CD4-positive, CD25-positive, alpha-beta regulatory T cell (primary cell): ENCODE data around the gene PPP1R14D. TPM values are rescaled to one million over a fixed set of nuclear protein-coding genes. Genes with fewer than 3 reads are reported as not detected.

Experiments
- ATAC-seq, 2 donors: fragments of 150-1000 bp; cut with Tn5 transposase; one replicate each; pipeline ENCODE4 v1.10.0; 2021; ENCODE audit warnings: low read depth in 2 of 2, moderate number of reproducible peaks in 2 of 2, moderate library complexity in 1 of 2
- DNase-seq, 3 donors: peaks; one replicate each; pipeline versions ENCODE4 v3.0.0 to v3.0.0-alpha.2; 2012 to 2022; ENCODE audit warnings: mixed read lengths in 1 of 3
- H3K27ac ChIP-seq: one replicate; pipeline ENCODE4 v1.7.0; 2013; ENCODE audit warnings: mild to moderate bottlenecking, low read length; ENCODE audit not compliant: insufficient read depth, poor library complexity, severe bottlenecking
- H3K27me3 ChIP-seq: one replicate; pipeline ENCODE4 v1.7.0; 2013; ENCODE audit warnings: low read length; ENCODE audit not compliant: control insufficient read depth, insufficient read depth
- H3K36me3 ChIP-seq: one replicate; pipeline ENCODE4 v1.7.0; 2013; ENCODE audit warnings: mild to moderate bottlenecking, low read length, moderate library complexity; ENCODE audit not compliant: control insufficient read depth, insufficient read depth
- H3K4me1 ChIP-seq: 2 replicates; pipeline ENCODE4 v1.7.0; 2013; ENCODE audit warnings: mild to moderate bottlenecking, low read length; ENCODE audit not compliant: insufficient read depth, control insufficient read depth, poor library complexity, severe bottlenecking
- H3K4me3 ChIP-seq: one replicate; pipeline ENCODE4 v1.7.0; 2013; ENCODE audit warnings: low read depth, mild to moderate bottlenecking, low read length, moderate library complexity
- H3K9me3 ChIP-seq, 2 experiments: 1 replicate in 1 of 2; 2 replicates in 1 of 2; pipeline ENCODE4 v1.7.0; 2013; ENCODE audit warnings: low read length in 2 of 2, mild to moderate bottlenecking in 1 of 2, moderate library complexity in 1 of 2; ENCODE audit not compliant: control insufficient read depth in 2 of 2
- H3K27ac Mint-ChIP-seq, 3 donors: one replicate each; pipeline ENCODE4 v1.8.0; 2020 to 2022; ENCODE audit warnings: mild to moderate bottlenecking in 3 of 3, mixed read lengths in 3 of 3, moderate library complexity in 2 of 3
- H3K27me3 Mint-ChIP-seq: one replicate; pipeline ENCODE4 v1.8.0; 2022; ENCODE audit warnings: mild to moderate bottlenecking, mixed read lengths
- H3K36me3 Mint-ChIP-seq: one replicate; pipeline ENCODE4 v1.8.0; 2020; ENCODE audit warnings: mixed read lengths
- H3K4me1 Mint-ChIP-seq, 4 donors: one replicate each; pipeline ENCODE4 v1.8.0; 2020 to 2022; ENCODE audit warnings: mixed read lengths in 4 of 4, mild to moderate bottlenecking in 1 of 4
- H3K4me3 Mint-ChIP-seq, 4 donors: one replicate each; pipeline ENCODE4 v1.8.0; 2020 to 2022; ENCODE audit warnings: mild to moderate bottlenecking in 4 of 4, mixed read lengths in 4 of 4, moderate library complexity in 3 of 4
- H3K9me3 Mint-ChIP-seq, 7 donors: one replicate each; pipeline ENCODE4 v1.8.0; 2020 to 2022; ENCODE audit warnings: mixed read lengths in 7 of 7, mild to moderate bottlenecking in 3 of 7, moderate library complexity in 2 of 7
- polyA plus RNA-seq, 4 donors: library from polyadenylated mRNA; unstranded; fragments of 300-500 nt; fragmentation: Illumina TruSeq; gene quantifications; one replicate each; pipeline ENCODE4 v1.2.3, GENCODE V29; 2021
- total RNA-seq: library from RNA; stranded (reverse); gene quantifications from one replicate; pipeline ENCODE4 v1.2.3, GENCODE V29; 2022

The PPP1R14D gene
- total and polyA plus RNA-seq, 5 donors from 2014 or later = not detected

DNA sequence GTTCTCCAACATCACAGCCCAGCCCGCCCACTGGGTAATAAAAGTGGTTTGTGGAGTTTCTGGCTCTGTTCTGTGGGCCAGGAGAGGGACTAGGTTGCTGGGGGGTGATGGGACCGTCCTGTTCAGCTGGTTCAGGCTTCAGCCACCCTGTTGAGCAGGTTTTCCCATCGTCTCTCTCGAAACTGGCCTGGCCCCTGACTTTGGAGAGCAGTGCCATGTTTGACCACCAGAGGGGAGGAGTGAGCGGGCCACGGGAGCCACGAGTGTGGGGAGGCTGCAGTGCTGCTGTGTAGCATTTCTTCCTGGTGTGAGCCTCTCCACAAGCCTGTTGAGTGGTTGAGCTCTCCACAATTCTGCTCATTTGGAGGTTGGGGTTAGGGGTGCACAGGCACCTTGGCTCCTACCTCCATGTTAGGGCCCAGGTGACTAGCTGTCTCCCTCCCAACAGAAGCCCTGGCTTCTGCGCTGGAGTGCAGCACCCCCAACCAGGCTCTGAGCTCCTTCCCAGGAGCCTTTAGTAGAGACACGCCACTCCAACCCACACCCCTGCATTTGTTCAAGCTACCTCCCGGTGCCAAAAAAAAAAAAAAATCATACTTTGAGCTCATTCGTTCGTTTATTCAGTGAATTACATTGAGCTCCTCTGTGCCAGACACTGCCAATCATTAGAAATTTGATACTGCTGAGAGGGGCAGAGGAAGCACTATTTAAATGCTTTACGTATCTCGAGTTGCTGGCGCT, 29.3 kb upstream of the PPP1R14D start:
- H3K27ac Mint-ChIP-seq = peak overlapping the region in 1 of 3 donors; percentile 17
- peaks cover 0 to 13% (median 6%) of the 10 kb centered on the region in 4 donors for H3K4me1 Mint-ChIP-seq
- ATAC-seq (peak; percentile 88 to 89), DNase-seq (peak; percentile 59 to 74 (median 74))
- Histone ChIP-seq H3K27ac (no peak overlapping the region), H3K4me3 (no peak overlapping the region), H3K9me3 (no peaks in the 10 kb centered on the region), H3K36me3 (no peaks in the 10 kb centered on the region), H3K4me1 (no peaks in the 10 kb centered on the region), H3K27me3 (no peaks in the 10 kb centered on the region)
- peaks cover 10% of the 10 kb centered on the region for H3K27me3 Mint-ChIP-seq
- H3K9me3 Mint-ChIP-seq = no peaks in the 10 kb centered on the region
- no peak overlapping the region for H3K4me3 Mint-ChIP-seq
- H3K36me3 Mint-ChIP-seq = peaks cover 3% of the 10 kb centered on the region

DNA sequence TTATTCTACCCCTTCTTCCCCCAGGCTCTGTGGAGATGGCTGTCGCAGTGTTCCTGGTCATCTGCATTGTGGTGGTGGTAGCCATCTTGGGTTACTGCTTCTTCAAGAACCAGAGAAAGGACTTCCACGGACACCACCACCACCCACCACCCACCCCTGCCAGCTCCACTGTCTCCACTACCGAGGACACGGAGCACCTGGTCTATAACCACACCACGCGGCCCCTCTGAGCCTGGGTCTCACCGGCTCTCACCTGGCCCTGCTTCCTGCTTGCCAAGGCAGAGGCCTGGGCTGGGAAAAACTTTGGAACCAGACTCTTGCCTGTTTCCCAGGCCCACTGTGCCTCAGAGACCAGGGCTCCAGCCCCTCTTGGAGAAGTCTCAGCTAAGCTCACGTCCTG, 28.2 kb upstream of the PPP1R14D start:
- no peak for DNase-seq
- peaks cover 10% of the 10 kb centered on the region for H3K27me3 Mint-ChIP-seq
- H3K36me3 Mint-ChIP-seq = peaks cover 3% of the 10 kb centered on the region
- no peaks in the 10 kb centered on the region for H3K4me1 ChIP-seq
- H3K9me3 ChIP-seq = no peaks in the 10 kb centered on the region
- H3K4me3 ChIP-seq = no peak overlapping the region
- H3K4me3 Mint-ChIP-seq = no peak overlapping the region
- H3K27ac ChIP-seq = no peak overlapping the region
- H3K27ac Mint-ChIP-seq = no peak overlapping the region
- H3K36me3 ChIP-seq = no peaks in the 10 kb centered on the region
- ATAC-seq = no peak
- H3K4me1 Mint-ChIP-seq = peaks cover 0 to 13% (median 6%) of the 10 kb centered on the region in 4 donors
- H3K9me3 Mint-ChIP-seq = no peaks in the 10 kb centered on the region
- H3K27me3 ChIP-seq = no peaks in the 10 kb centered on the region

DNA sequence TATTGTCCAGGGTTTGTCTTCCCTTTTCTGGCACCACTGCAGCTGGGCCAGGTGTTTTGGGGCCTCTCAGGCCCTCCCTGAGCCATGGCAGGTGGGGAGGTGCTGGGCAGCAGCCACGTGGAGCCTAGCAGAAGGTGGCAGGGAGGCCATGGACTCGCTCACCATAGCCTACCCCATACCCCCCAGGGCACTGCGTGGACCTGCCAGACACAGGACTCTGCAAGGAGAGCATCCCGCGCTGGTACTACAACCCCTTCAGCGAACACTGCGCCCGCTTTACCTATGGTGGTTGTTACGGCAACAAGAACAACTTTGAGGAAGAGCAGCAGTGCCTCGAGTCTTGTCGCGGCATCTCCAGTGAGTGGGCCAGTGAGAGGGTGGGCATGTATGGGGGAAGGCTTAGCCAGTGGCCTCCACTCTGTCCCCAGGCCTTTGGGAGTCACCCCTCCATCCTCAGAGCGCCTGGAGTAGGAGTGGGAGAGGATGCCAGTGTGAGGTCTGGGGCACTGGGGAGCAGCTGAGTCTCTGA, 27.3 kb upstream of the PPP1R14D start:
- Histone ChIP-seq H3K4me1 (no peaks in the 10 kb centered on the region), H3K36me3 (no peaks in the 10 kb centered on the region), H3K27ac (no peak overlapping the region), H3K27me3 (no peaks in the 10 kb centered on the region), H3K9me3 (no peaks in the 10 kb centered on the region), H3K4me3 (no peak overlapping the region)
- no peak for DNase-seq
- H3K27ac Mint-ChIP-seq = no peak overlapping the region
- no peak overlapping the region for H3K4me3 Mint-ChIP-seq
- no peak for ATAC-seq
- H3K27me3 Mint-ChIP-seq = peaks cover 10% of the 10 kb centered on the region
- H3K36me3 Mint-ChIP-seq = peaks cover 3% of the 10 kb centered on the region
- peaks cover 0 to 13% (median 6%) of the 10 kb centered on the region in 4 donors for H3K4me1 Mint-ChIP-seq
- peaks cover 0 to 2% (median 0%) of the 10 kb centered on the region in 7 donors for H3K9me3 Mint-ChIP-seq

DNA sequence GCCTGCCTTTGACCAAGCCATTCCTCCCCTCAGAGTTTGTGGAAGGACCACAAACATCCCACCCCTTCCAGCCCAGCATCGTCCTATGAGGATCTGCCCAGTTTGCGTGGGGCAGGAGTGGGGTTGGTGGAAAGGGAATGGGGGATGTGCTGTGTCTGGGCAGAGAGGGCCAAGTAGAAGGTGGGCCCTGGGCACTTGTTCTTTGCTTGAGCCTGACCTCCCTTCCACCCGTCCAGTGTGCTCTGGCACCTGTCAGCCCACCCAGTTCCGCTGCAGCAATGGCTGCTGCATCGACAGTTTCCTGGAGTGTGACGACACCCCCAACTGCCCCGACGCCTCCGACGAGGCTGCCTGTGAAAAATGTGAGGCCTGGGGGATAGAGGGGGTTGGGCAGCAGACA, 25.7 kb upstream of the PPP1R14D start:
- Mint-ChIP-seq H3K27ac (no peak overlapping the region), H3K9me3 (peaks cover 0 to 2% (median 0%) of the 10 kb centered on the region in 7 donors), H3K4me3 (no peak overlapping the region), H3K4me1 (peaks cover 0 to 12% (median 5%) of the 10 kb centered on the region in 4 donors), H3K36me3 (peaks cover 3% of the 10 kb centered on the region), H3K27me3 (peaks cover 8% of the 10 kb centered on the region)
- Histone ChIP-seq H3K36me3 (no peaks in the 10 kb centered on the region), H3K27me3 (no peaks in the 10 kb centered on the region), H3K27ac (no peak overlapping the region), H3K4me1 (no peaks in the 10 kb centered on the region), H3K9me3 (no peaks in the 10 kb centered on the region), H3K4me3 (no peak overlapping the region)
- no peak for DNase-seq
- ATAC-seq = no peak

DNA sequence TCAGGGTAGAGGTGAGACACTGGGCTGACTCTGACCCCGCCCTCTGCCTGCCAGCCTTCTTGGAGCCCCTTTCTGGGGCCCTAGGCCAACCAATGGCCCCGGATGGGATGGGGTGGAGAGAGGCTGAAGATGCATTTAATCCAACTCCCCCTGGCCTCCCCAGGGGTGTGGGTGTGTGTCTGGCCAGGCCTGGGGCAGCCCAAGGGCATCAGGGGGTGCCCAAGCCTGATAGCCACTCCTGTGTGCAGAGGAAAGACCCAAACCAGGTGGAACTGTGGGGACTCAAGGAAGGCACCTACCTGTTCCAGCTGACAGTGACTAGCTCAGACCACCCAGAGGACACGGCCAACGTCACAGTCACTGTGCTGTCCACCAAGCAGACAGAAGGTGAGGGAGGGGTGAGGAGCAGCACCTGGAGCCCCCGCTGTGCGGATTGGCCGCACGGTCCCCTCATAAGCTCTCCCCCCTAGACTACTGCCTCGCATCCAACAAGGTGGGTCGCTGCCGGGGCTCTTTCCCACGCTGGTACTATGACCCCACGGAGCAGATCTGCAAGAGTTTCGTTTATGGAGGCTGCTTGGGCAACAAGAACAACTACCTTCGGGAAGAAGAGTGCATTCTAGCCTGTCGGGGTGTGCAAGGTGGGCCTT, 24.9 kb upstream of the PPP1R14D start:
- Histone ChIP-seq H3K27me3 (no peaks in the 10 kb centered on the region), H3K27ac (no peak overlapping the region), H3K9me3 (no peaks in the 10 kb centered on the region), H3K36me3 (no peaks in the 10 kb centered on the region), H3K4me1 (no peaks in the 10 kb centered on the region), H3K4me3 (no peak overlapping the region)
- H3K4me1 Mint-ChIP-seq = peaks cover 0 to 6% (median 3%) of the 10 kb centered on the region in 4 donors
- DNase-seq (no peak), ATAC-seq (no peak)
- H3K27me3 Mint-ChIP-seq = peaks cover 4% of the 10 kb centered on the region
- H3K27ac Mint-ChIP-seq = no peak overlapping the region
- H3K9me3 Mint-ChIP-seq = peaks cover 0 to 2% (median 0%) of the 10 kb centered on the region in 7 donors
- H3K36me3 Mint-ChIP-seq = peaks cover 3% of the 10 kb centered on the region
- H3K4me3 Mint-ChIP-seq = no peak overlapping the region

DNA sequence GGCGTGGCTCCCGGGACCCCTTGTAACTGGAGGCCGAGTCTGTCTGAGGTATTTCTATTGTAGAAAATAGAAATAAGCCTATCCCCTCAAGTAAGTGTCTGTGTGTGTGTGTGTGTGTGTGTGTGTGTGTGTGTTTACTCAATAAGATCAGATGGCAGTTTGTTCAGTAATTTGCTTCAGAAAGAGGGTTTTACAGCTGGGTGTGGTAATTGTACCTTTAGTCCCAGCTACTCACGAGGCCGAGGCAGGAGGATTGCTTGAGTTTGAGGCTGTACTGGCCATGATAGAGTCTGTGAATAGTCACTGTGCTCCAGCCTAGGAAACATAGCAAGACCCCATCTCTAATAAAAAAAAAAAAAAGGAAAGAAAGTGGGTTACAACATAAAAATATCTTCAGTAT, 24.0 kb upstream of the PPP1R14D start:
- Mint-ChIP-seq H3K27ac (no peak overlapping the region), H3K27me3 (peaks cover 8% of the 10 kb centered on the region), H3K9me3 (peaks cover 0 to 2% (median 0%) of the 10 kb centered on the region in 7 donors), H3K36me3 (peaks cover 3% of the 10 kb centered on the region), H3K4me3 (no peak overlapping the region), H3K4me1 (peaks cover 0 to 7% (median 2%) of the 10 kb centered on the region in 4 donors)
- Histone ChIP-seq H3K9me3 (no peaks in the 10 kb centered on the region), H3K36me3 (no peaks in the 10 kb centered on the region), H3K27ac (no peak overlapping the region), H3K27me3 (no peaks in the 10 kb centered on the region), H3K4me1 (no peaks in the 10 kb centered on the region), H3K4me3 (no peak overlapping the region)
- ATAC-seq (no peak), DNase-seq (no peak)

DNA sequence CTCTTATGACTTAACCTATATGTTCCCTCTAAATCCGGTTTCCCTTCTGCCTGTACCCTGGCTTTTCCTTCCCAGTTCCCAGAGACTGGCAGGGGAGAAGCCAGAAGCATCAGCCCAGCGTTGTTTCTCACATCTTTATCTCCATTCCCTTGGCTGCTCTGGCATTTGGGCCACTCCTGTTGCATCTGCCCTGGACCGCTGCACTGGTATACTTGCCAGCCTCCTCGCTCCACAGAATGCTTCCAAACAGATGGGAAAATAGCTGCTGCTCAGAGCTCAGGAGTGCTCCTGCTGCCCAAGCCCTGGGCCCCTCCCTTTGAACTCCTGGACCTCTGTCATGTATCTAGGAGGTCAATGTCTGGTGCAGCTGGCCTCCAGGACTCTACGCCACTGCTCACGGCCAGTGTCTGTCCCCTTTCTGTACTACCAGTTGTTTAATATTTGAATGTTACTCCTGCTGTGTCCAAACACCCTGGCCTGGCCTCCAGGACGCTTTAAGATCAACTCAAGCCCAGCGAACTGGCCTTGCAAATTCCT, 22.1 kb upstream of the PPP1R14D start:
- H3K9me3 ChIP-seq = no peaks in the 10 kb centered on the region
- no peak overlapping the region for H3K4me3 ChIP-seq
- H3K27ac ChIP-seq = no peak overlapping the region
- H3K27me3 ChIP-seq = no peaks in the 10 kb centered on the region
- no peaks in the 10 kb centered on the region for H3K36me3 Mint-ChIP-seq
- H3K27ac Mint-ChIP-seq = no peak overlapping the region
- peaks cover 0 to 14% (median 7%) of the 10 kb centered on the region in 4 donors for H3K4me1 Mint-ChIP-seq
- peaks cover 13% of the 10 kb centered on the region for H3K27me3 Mint-ChIP-seq
- H3K36me3 ChIP-seq = no peaks in the 10 kb centered on the region
- ATAC-seq (no peak), DNase-seq (no peak)
- no peaks in the 10 kb centered on the region for H3K4me1 ChIP-seq
- peaks cover 0 to 3% (median 0%) of the 10 kb centered on the region in 7 donors for H3K9me3 Mint-ChIP-seq
- no peak overlapping the region for H3K4me3 Mint-ChIP-seq
